ENCODE results near the gene ISL2. TPM values are rescaled to one million over a fixed set of nuclear protein-coding genes. Genes with fewer than 3 reads are reported as not detected.

Gene ISL2
- total and polyA plus RNA-seq, 2 of the 13 experiments (the other 11 are each of a cell fraction or from before 2014, with no cell fraction given), result 4.3 to 5.1 TPM

GRCh38 chr15:76333720-76334437, 2.7 kb upstream of the ISL2 start (continued):
- no peak for TF ChIP-seq RNF219 (CRISPR knock-in tag; IDR thresholded peaks at IDR 0.05)
- no peak for TF ChIP-seq SP1 (IDR thresholded peaks at IDR 0.05)
- TF ChIP-seq SP1 (CRISPR knock-in tag; IDR thresholded peaks at IDR 0.05), result no peak
- TF ChIP-seq ZFY (CRISPR knock-in tag; IDR thresholded peaks at IDR 0.05), result peak; percentile 55; the same call in 1 of the 2 replicates
- peak; percentile 44; the same call in 1 of the 2 replicates for TF ChIP-seq RFXANK (CRISPR knock-in tag; IDR thresholded peaks at IDR 0.05)
- peak; percentile 61; the same call in 1 of the 2 replicates for TF ChIP-seq TARDBP (CRISPR knock-in tag; IDR thresholded peaks at IDR 0.05)
- peak; percentile 82; the same call in 1 of the 2 replicates for TF ChIP-seq ZBTB10 (CRISPR knock-in tag; IDR thresholded peaks at IDR 0.05; ENCODE audit: borderline replicate concordance)
- no peak for TF ChIP-seq ZNF3 (CRISPR knock-in tag; IDR thresholded peaks at IDR 0.05)
- peak; percentile 23 for TF ChIP-seq SKI (IDR thresholded peaks at IDR 0.05; ENCODE audit: partially characterized antibody)
- TF ChIP-seq KDM3A (CRISPR knock-in tag; IDR thresholded peaks at IDR 0.05; ENCODE audit: low read depth), result peak; percentile 33; the same call in 1 of the 2 replicates
- TF ChIP-seq HMGA1 (CRISPR knock-in tag; conservative IDR thresholded peaks at IDR 0.05), result no peak
- no peak for TF ChIP-seq PCBP1 (IDR thresholded peaks at IDR 0.05; ENCODE audit: borderline replicate concordance, low read depth, low read length)
- no peak for TF ChIP-seq SOX6 (IDR thresholded peaks at IDR 0.05)
- TF ChIP-seq SOX6 (CRISPR knock-in tag; IDR thresholded peaks at IDR 0.05), result peak; percentile 49; the same call in 1 of the 2 replicates
- 0 out of 2 replicates have a peak, but pooled peaks have one; percentile 46 for TF ChIP-seq ZNF609 (CRISPR knock-in tag; IDR thresholded peaks at IDR 0.05; ENCODE audit: borderline replicate concordance)
- no peak for TF ChIP-seq PLSCR1 (CRISPR knock-in tag; IDR thresholded peaks at IDR 0.05; ENCODE audit: borderline replicate concordance)
- peak; percentile 59; the same call in 1 of the 2 replicates for TF ChIP-seq ZNF792 (CRISPR knock-in tag; IDR thresholded peaks at IDR 0.05)
- no peak for TF ChIP-seq SRSF4 (IDR thresholded peaks at IDR 0.05; ENCODE audit: low read depth, low read length, poor library complexity, severe bottlenecking)
- TF ChIP-seq ZNF264 (CRISPR knock-in tag; IDR thresholded peaks at IDR 0.05), result no peak
- no peak for TF ChIP-seq ZSCAN29 (CRISPR knock-in tag; conservative IDR thresholded peaks at IDR 0.05)
